ENCODE results near the gene FANK1. TPM values are rescaled to one million over a fixed set of nuclear protein-coding genes. Genes with fewer than 3 reads are reported as not detected.

FANK1 gene
- total RNA-seq, 4 donors from 2014 or later = 0.26 to 6.8 (median 4.6) TPM

DNA sequence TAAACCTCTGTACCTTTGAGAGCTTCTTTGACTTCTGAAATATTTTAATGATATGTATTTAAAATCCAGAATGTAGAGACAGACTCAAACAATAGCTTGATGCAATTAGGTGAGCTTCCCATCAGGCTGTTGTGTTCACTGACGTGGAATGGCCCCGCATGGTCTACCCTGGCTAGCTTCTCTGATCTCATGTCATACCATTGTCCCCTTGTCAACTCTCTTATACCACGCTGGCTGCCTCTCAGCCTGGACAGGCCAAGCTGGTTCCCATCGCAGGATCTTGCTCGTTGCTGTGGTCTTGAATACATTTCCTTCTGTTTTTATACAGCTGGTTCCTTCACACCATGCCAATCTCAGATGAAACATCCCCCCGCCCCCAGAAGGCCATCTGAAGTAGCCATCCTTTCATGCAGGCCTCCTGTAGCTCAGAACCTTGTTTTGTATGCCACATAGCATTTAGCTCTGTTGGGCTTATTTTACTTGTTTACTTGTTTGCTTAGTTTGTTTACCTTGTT is 84.2 kb downstream of the FANK1 start:
- Histone ChIP-seq H3K4me3 (no peak overlapping the region), H3K9me3 (no peaks in the 10 kb centered on the region), H3K36me3 (no peaks in the 10 kb centered on the region), H3K27ac (no peak overlapping the region), H3K27me3 (no peaks in the 10 kb centered on the region), H3K4me1 (no peaks in the 10 kb centered on the region)
- DNase-seq = no peak
- intact Hi-C loops (cut with DNase I; ENCODE audit: low total_unique reads) = loop anchor here (10.0 kb wide), 1 partner anchor 404 kb away; the partner anchor contains the start of gene ADAM12
- TF ChIP-seq POLR2A (IDR thresholded peaks at IDR 0.05) = no peak
- TF ChIP-seq, protein P1, sequence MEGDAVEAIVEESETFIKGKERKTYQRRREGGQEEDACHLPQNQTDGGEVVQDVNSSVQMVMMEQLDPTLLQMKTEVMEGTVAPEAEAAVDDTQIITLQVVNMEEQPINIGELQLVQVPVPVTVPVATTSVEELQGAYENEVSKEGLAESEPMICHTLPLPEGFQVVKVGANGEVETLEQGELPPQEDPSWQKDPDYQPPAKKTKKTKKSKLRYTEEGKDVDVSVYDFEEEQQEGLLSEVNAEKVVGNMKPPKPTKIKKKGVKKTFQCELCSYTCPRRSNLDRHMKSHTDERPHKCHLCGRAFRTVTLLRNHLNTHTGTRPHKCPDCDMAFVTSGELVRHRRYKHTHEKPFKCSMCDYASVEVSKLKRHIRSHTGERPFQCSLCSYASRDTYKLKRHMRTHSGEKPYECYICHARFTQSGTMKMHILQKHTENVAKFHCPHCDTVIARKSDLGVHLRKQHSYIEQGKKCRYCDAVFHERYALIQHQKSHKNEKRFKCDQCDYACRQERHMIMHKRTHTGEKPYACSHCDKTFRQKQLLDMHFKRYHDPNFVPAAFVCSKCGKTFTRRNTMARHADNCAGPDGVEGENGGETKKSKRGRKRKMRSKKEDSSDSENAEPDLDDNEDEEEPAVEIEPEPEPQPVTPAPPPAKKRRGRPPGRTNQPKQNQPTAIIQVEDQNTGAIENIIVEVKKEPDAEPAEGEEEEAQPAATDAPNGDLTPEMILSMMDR (IDR thresholded peaks at IDR 0.05) = no peak

DNA sequence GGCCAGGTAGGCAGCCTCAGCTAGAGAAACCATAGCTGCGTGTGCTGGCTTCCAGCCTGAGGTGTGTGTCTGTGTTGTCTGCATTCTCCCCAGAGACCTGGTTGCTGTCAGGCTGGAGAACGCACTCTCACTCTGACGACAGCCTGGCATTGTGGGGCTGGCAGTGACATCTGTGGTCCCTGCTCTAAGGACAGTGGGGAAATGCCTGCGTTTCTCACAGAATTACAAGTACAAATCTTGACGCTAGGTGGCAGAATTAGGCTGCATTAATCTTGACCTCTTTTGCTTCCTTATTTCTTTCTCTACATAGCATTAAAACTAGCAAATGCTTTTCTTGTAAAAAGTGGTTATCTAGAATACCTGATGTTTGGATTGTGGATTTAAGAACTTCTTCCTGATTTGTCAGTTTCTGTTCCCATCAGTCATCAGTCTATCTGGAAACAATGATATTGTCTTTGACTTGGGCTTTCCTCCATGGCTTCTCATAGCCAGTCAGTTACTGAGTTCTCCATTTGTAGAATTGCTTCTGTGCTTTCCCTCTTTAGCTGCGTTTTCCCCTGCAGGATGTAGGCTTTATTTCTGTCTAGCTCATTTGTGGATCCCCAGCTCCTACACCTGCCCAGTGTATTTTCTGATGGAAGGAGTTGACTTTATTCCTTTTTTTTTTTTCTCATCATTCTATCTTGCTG is 86.0 kb downstream of the FANK1 start:
- no peaks in the 10 kb centered on the region for H3K36me3 ChIP-seq
- peak in 1 of 2 donors; percentile 41 for DNase-seq
- H3K4me1 ChIP-seq = no peaks in the 10 kb centered on the region
- H3K27ac ChIP-seq = no peak overlapping the region
- intact Hi-C loops (cut with DNase I; ENCODE audit: low total_unique reads) = loop anchor here (10.0 kb wide), 1 partner anchor 402 kb away; the partner anchor contains the start of gene ADAM12
- TF ChIP-seq POLR2A (IDR thresholded peaks at IDR 0.05) = no peak
- TF ChIP-seq, protein P1 (IDR thresholded peaks at IDR 0.05) = peak; percentile 61 to 82 (median 70)
- no peaks in the 10 kb centered on the region for H3K9me3 ChIP-seq
- H3K27me3 ChIP-seq = no peaks in the 10 kb centered on the region
- no peak overlapping the region for H3K4me3 ChIP-seq

DNA sequence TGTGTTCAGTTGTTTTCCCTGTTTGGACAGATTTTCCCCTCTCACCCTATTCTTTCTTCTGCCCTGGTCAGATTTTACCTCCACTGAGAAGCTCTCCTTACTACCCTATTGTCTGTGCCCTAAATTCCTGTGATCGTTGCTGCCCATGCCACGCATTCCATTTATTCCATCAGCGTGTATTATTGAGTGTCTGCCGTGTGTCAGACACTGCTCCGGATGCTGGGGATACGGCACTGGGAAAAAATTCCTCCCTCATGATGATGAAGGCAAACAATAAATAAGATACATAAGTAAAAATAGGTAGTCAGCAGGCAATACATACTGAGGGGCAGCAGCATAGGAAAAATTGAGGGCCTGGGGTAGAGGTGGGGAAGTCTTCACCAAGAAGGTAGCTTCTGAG is 86.8 kb downstream of the FANK1 start:
- no peak overlapping the region for H3K27ac ChIP-seq
- intact Hi-C loops (cut with DNase I; ENCODE audit: low total_unique reads) = loop anchor here (10.0 kb wide), 1 partner anchor 402 kb away; the partner anchor contains the start of gene ADAM12
- H3K9me3 ChIP-seq = no peaks in the 10 kb centered on the region
- TF ChIP-seq, protein P1 (IDR thresholded peaks at IDR 0.05) = no peak
- no peak for TF ChIP-seq POLR2A (IDR thresholded peaks at IDR 0.05)
- H3K4me1 ChIP-seq = no peaks in the 10 kb centered on the region
- no peak overlapping the region for H3K4me3 ChIP-seq
- no peaks in the 10 kb centered on the region for H3K36me3 ChIP-seq
- no peak for DNase-seq
- no peaks in the 10 kb centered on the region for H3K27me3 ChIP-seq

DNA sequence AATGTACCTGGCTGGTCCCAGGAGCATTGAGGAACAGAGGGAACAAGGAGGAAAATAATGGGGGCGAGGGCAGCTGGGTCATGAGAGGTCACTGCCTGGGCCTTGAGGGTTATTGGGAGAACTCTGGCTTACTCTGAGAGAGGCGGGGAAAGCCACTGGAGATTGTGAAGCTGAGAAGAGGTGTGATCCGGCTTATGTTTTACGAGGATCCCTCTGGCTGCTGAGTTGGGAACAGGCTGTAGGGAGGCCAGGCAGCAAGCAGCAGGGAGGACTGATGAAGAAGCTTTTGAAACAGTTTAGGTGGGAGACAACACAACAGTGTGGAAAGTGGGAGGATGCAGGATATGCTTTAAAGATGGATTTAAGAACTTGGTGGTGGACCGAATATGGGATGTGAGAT is 87.3 kb downstream of the FANK1 start:
- Histone ChIP-seq H3K9me3 (no peaks in the 10 kb centered on the region), H3K4me1 (no peaks in the 10 kb centered on the region), H3K36me3 (no peaks in the 10 kb centered on the region), H3K27ac (no peak overlapping the region), H3K4me3 (no peak overlapping the region), H3K27me3 (no peaks in the 10 kb centered on the region)
- no peak for DNase-seq
- TF ChIP-seq, protein P1 (IDR thresholded peaks at IDR 0.05) = no peak
- no peak for TF ChIP-seq POLR2A (IDR thresholded peaks at IDR 0.05)
- intact Hi-C loops (cut with DNase I; ENCODE audit: low total_unique reads) = loop anchor here (10.0 kb wide), 1 partner anchor 401 kb away; the partner anchor contains the start of gene ADAM12

- H3K4me1 ChIP-seq = no peaks in the 10 kb centered on the region
- intact Hi-C loops (cut with DNase I; ENCODE audit: low total_unique reads) = loop anchor here (10.0 kb wide), 1 partner anchor 400 kb away; the partner anchor contains the start of gene ADAM12
- H3K36me3 ChIP-seq = no peaks in the 10 kb centered on the region
- no peak overlapping the region for H3K27ac ChIP-seq
- TF ChIP-seq POLR2A (IDR thresholded peaks at IDR 0.05) = no peak
- TF ChIP-seq, protein P1 (IDR thresholded peaks at IDR 0.05) = no peak
- no peaks in the 10 kb centered on the region for H3K9me3 ChIP-seq
- H3K4me3 ChIP-seq = no peak overlapping the region
- no peak for DNase-seq
- H3K27me3 ChIP-seq = no peaks in the 10 kb centered on the region
These were observed 88.0 kb downstream of the FANK1 start for GRCh38 chr10:125984346-125984745.

Data from uterus (tissue), 4 donors.